GM23248 (cell line): ENCODE results near the gene DCANP1. TPM values are rescaled to one million over a fixed set of nuclear protein-coding genes. Genes with fewer than 3 reads are reported as not detected.

Experiments
- DNase-seq: peaks from one replicate; pipeline ENCODE4 v3.0.0-alpha.2; 2015
- H2AFZ ChIP-seq: fragments of 200-600 bp; sonication (generic); 2 replicates; pipeline ENCODE4 v1.6.1; 2016; ENCODE audit warnings: antibody characterized with exemption
- H3F3A ChIP-seq: fragments of 200-600 bp; sonication (generic); 2 replicates; pipeline ENCODE4 v1.6.1; 2016; ENCODE audit warnings: mild to moderate bottlenecking, antibody characterized with exemption, mixed run types; ENCODE audit not compliant: insufficient read depth
- H3K27ac ChIP-seq: fragments of 200-600 bp; sonication (generic); 2 replicates; pipeline ENCODE4 v1.5.1; 2016; ENCODE audit warnings: mild to moderate bottlenecking
- H3K27me3 ChIP-seq: fragments of 200-600 bp; sonication (generic); replicated peaks from 2 replicates; pipeline ENCODE4 v1.6.1; 2016; ENCODE audit warnings: mild to moderate bottlenecking; ENCODE audit not compliant: insufficient read depth
- H3K36me3 ChIP-seq: fragments of 200-600 bp; sonication (generic); 2 replicates; pipeline ENCODE4 v1.6.1; 2016; ENCODE audit warnings: low read depth, mild to moderate bottlenecking
- H3K4me1 ChIP-seq: fragments of 200-600 bp; sonication (generic); 2 replicates; pipeline ENCODE4 v1.6.1; 2016; ENCODE audit warnings: mild to moderate bottlenecking; ENCODE audit not compliant: insufficient read depth
- H3K4me2 ChIP-seq: fragments of 200-600 bp; sonication (generic); one replicate; pipeline ENCODE4 v1.6.1; 2016; ENCODE audit warnings: mild to moderate bottlenecking; ENCODE audit not compliant: unreplicated experiment
- H3K4me3 ChIP-seq: fragments of 200-600 bp; sonication (generic); 2 replicates; pipeline ENCODE4 v1.5.1; 2016; ENCODE audit warnings: mild to moderate bottlenecking
- H3K79me2 ChIP-seq: fragments of 200-600 bp; sonication (generic); 2 replicates; pipeline ENCODE4 v1.6.1; 2016; ENCODE audit warnings: mild to moderate bottlenecking; ENCODE audit not compliant: insufficient read depth
- H3K9ac ChIP-seq: fragments of 200-600 bp; sonication (generic); 2 replicates; pipeline ENCODE4 v1.6.1; 2016; ENCODE audit warnings: mild to moderate bottlenecking
- H3K9me2 ChIP-seq: fragments of 200-600 bp; sonication (generic); 2 replicates; pipeline ENCODE4 v1.6.1; 2016; ENCODE audit warnings: mixed run types, mild to moderate bottlenecking, moderate library complexity; ENCODE audit not compliant: insufficient read depth
- H3K9me3 ChIP-seq: fragments of 200-600 bp; sonication (generic); one replicate; pipeline ENCODE4 v1.6.1; 2017; ENCODE audit warnings: low read depth
- H4K20me1 ChIP-seq: fragments of 200-600 bp; sonication (generic); 2 replicates; pipeline ENCODE4 v1.6.0; 2016; ENCODE audit not compliant: insufficient read depth
- EZH2 ChIP-seq: fragments of 200-600 bp; sonication (generic); IDR thresholded peaks from 2 replicates; pipeline ENCODE4 v1.6.1; 2018; ENCODE audit warnings: antibody characterized with exemption, mild to moderate bottlenecking; ENCODE audit not compliant: insufficient read depth, poor library complexity, severe bottlenecking
- EZH2phosphoT487 ChIP-seq: fragments of 200-600 bp; sonication (generic); IDR thresholded peaks from 2 replicates; pipeline ENCODE4 v1.6.1; 2018; ENCODE audit warnings: antibody characterized with exemption, moderate library complexity, mild to moderate bottlenecking, low read depth; ENCODE audit not compliant: insufficient read depth
- WGBS, 2 experiments: methylation state at CpG; one replicate each; pipeline ENCODE4 v1.1.6; 2015 to 2017; ENCODE audit warnings: low lambda C conversion rate in 2 of 2, low coverage in 1 of 2; ENCODE audit errors: missing lambda C conversion rate in 2 of 2; 5-methylcytosine and 5-hydroxymethylcytosine counted together
- in situ Hi-C: fragments of 300-500 bp; cut with MboI; formaldehyde crosslinking; loops from 2 replicates; pipeline ENCODE4 v1.15.0; 2020
- polyA plus RNA-seq: library from polyadenylated mRNA; unstranded; fragments of >200 nt; fragmentation: Nextera tagmentation; extraction: Ambion mirVana; gene quantifications from 2 replicates; pipeline ENCODE4 v1.2.1, GENCODE V29; 2016
- total RNA-seq: library from RNA; depleted of rRNA; stranded (reverse); fragments of >200 nt; shearing (Covaris generic); gene quantifications from 2 replicates; pipeline ENCODE4 v1.2.3, GENCODE V29; 2014

DCANP1 gene
- total and polyA plus RNA-seq, 2 experiments from 2014 or later: not detected

DNA sequence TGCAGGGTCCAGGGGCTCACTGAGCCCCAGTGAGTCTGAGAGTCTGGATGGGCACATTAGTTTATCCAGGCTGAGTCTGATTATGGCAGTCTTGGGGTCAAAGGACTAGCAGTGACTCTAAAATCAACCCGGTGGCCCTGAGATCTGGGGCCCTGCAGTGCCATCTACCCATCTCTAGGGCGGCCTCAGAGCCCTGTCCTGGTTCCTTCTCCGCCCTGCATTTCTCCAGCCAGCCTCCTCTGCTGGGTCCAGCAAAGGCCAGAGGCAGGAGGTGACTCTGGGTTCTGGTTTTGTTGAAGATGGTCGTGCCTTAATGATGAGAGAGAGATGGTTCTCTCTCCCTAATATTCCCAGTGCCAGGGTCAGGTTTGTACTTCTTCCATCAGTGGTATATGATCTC lies 15.0 kb downstream of the DCANP1 start:
- H3K9me3 ChIP-seq: no peaks in the 10 kb centered on the region
- in situ Hi-C loops: no loop called here
- H4K20me1 ChIP-seq: no peaks in the 10 kb centered on the region
- no peak overlapping the region for H3K27ac ChIP-seq
- no peak overlapping the region for H2AFZ ChIP-seq
- H3K36me3 ChIP-seq: no peaks in the 10 kb centered on the region
- H3F3A ChIP-seq: no peaks in the 10 kb centered on the region
- no peak for DNase-seq
- H3K9me2 ChIP-seq: no peaks in the 10 kb centered on the region
- TF ChIP-seq EZH2phosphoT487 (no peak), EZH2 (no peak)
- H3K4me3 ChIP-seq: no peak overlapping the region
- peaks cover 7% of the 10 kb centered on the region; the same call in 1 of the 2 replicates for H3K4me1 ChIP-seq
- H3K9ac ChIP-seq: no peak overlapping the region
- H3K27me3 ChIP-seq: no peaks in the 10 kb centered on the region
- H3K79me2 ChIP-seq: no peaks in the 10 kb centered on the region
- 71% methylated on average over 4 of the region's 4 CpGs for WGBS, 2 experiments
- H3K4me2 ChIP-seq: no peak overlapping the region

DNA sequence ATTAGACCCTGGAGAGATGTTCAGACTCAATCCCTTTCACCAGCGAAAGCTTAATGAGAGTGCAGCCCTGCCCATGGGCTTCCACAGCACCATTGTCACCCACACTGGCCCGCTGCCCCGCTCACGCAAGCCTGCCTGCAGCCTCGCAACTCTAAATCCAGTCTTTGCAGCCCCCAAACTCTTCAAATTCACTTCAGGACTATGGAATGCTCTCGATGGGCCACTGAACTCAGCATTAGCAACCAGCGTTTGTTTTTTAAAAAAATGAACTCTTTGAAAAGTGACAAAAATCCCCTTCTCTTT lies 17.1 kb downstream of the DCANP1 start:
- TF ChIP-seq EZH2: no peak
- TF ChIP-seq EZH2phosphoT487: no peak
- no peaks in the 10 kb centered on the region for H3K27me3 ChIP-seq
- no peak for DNase-seq
- no peak overlapping the region for H2AFZ ChIP-seq
- H3K27ac ChIP-seq: no peak overlapping the region
- no peak overlapping the region for H3K4me2 ChIP-seq
- H3K79me2 ChIP-seq: no peaks in the 10 kb centered on the region
- no peak overlapping the region for H3K9ac ChIP-seq
- no peaks in the 10 kb centered on the region for H4K20me1 ChIP-seq
- H3K9me3 ChIP-seq: no peaks in the 10 kb centered on the region
- peaks cover 7% of the 10 kb centered on the region; the same call in 1 of the 2 replicates for H3K4me1 ChIP-seq
- in situ Hi-C loops: no loop called here
- no peaks in the 10 kb centered on the region for H3F3A ChIP-seq
- 51 to 63% methylated on average over 7 of the region's 7 CpGs for WGBS, 2 experiments
- no peaks in the 10 kb centered on the region for H3K36me3 ChIP-seq
- no peak overlapping the region for H3K4me3 ChIP-seq
- no peaks in the 10 kb centered on the region for H3K9me2 ChIP-seq

GRCh38 chr5:135429301-135430134 lies 17.6 kb downstream of the DCANP1 start:
- no peaks in the 10 kb centered on the region for H3K27me3 ChIP-seq
- H3F3A ChIP-seq: no peaks in the 10 kb centered on the region
- H3K9me2 ChIP-seq: no peaks in the 10 kb centered on the region
- no peaks in the 10 kb centered on the region for H3K79me2 ChIP-seq
- H3K4me2 ChIP-seq: no peak overlapping the region
- in situ Hi-C loops: no loop called here
- H2AFZ ChIP-seq: no peak overlapping the region
- 37 to 41% methylated on average over 12 of the region's 12 CpGs for WGBS, 2 experiments
- no peak for TF ChIP-seq EZH2
- no peak for TF ChIP-seq EZH2phosphoT487
- H3K4me3 ChIP-seq: no peak overlapping the region
- no peak overlapping the region for H3K9ac ChIP-seq
- DNase-seq: no peak
- H3K4me1 ChIP-seq: peaks cover 7% of the 10 kb centered on the region; the same call in 1 of the 2 replicates
- H3K27ac ChIP-seq: no peak overlapping the region
- H3K36me3 ChIP-seq: no peaks in the 10 kb centered on the region
- H4K20me1 ChIP-seq: no peaks in the 10 kb centered on the region
- no peaks in the 10 kb centered on the region for H3K9me3 ChIP-seq

- no peaks in the 10 kb centered on the region for H3K36me3 ChIP-seq
- WGBS, 2 experiments: 80 to 85% methylated on average over 1 of the region's 1 CpG
- no peaks in the 10 kb centered on the region for H3K27me3 ChIP-seq
Measured at GRCh38 chr5:135428586-135428985, 18.6 kb downstream of the DCANP1 start.

More at GRCh38 chr5:135428586-135428985, 18.6 kb downstream of the DCANP1 start:
- Histone ChIP-seq H3K4me3 (no peak overlapping the region), H3K4me1 (peaks cover under 1% of the 10 kb centered on the region; the same call in 1 of the 2 replicates), H4K20me1 (no peaks in the 10 kb centered on the region), H3K79me2 (no peaks in the 10 kb centered on the region), H3F3A (no peaks in the 10 kb centered on the region), H3K9ac (no peak overlapping the region), H3K27ac (no peak overlapping the region), H3K4me2 (no peak overlapping the region), H2AFZ (no peak overlapping the region), H3K9me3 (no peaks in the 10 kb centered on the region), H3K9me2 (no peaks in the 10 kb centered on the region)
- no peak for TF ChIP-seq EZH2phosphoT487
- TF ChIP-seq EZH2: no peak
- in situ Hi-C loops: no loop called here
- no peak for DNase-seq
